HepG2 (cell line): ENCODE data around the gene PKM. TPM values are rescaled to one million over a fixed set of nuclear protein-coding genes. Genes with fewer than 3 reads are reported as not detected.

Experiments used
- BRCA1 ChIP-seq: sonication (generic); formaldehyde crosslinking; IDR thresholded peaks from 2 replicates; pipeline ENCODE4 v1.4.0; 2020; ENCODE audit warnings: missing genetic modification reagents
- ELF3 ChIP-seq: IDR thresholded peaks from 2 replicates; pipeline ENCODE4 v1.6.1; 2016; ENCODE audit warnings: missing genetic modification reagents, missing compliant biosample characterization
- FOXK1 ChIP-seq: sonication (generic); formaldehyde crosslinking; IDR thresholded peaks from 2 replicates; pipeline ENCODE4 v1.4.0; 2020; ENCODE audit warnings: low read depth, missing genetic modification reagents, borderline replicate concordance
- GLI4 ChIP-seq: sonication (generic); formaldehyde crosslinking; IDR thresholded peaks from 2 replicates; pipeline ENCODE4 v1.5.1; 2020; ENCODE audit warnings: missing genetic modification reagents, mild to moderate bottlenecking, moderate library complexity, borderline replicate concordance
- GLMP ChIP-seq: sonication (generic); formaldehyde crosslinking; IDR thresholded peaks from 2 replicates; pipeline ENCODE4 v1.9.0; 2021; ENCODE audit warnings: missing genetic modification reagents, mild to moderate bottlenecking, borderline replicate concordance
- HOXA9 ChIP-seq: sonication (generic); formaldehyde crosslinking; IDR thresholded peaks from 2 replicates; pipeline ENCODE4 v1.8.1; 2022; ENCODE audit warnings: missing genetic modification reagents, mild to moderate bottlenecking, moderate library complexity, borderline replicate concordance
- MIER3 ChIP-seq: IDR thresholded peaks from 2 replicates; pipeline ENCODE4 v1.6.1; 2016; ENCODE audit warnings: missing compliant biosample characterization, borderline replicate concordance
- NFE2L1 ChIP-seq: sonication (generic); formaldehyde crosslinking; IDR thresholded peaks from 2 replicates; pipeline ENCODE4 v1.4.0; 2020; ENCODE audit warnings: missing genetic modification reagents, mild to moderate bottlenecking, borderline replicate concordance
- NFIC ChIP-seq: IDR thresholded peaks from 2 replicates; pipeline ENCODE4 v1.6.1; 2012; ENCODE audit warnings: mild to moderate bottlenecking, low read length, inconsistent platforms
- SP1 ChIP-seq, 2 experiments: fragments of 450-650 bp in 1 of 2; sonication (generic) in 1 of 2; formaldehyde crosslinking in 1 of 2; IDR thresholded peaks; 2 replicates each; pipeline versions ENCODE4 v1.4.0 to v1.6.1; 2016 to 2020; ENCODE audit warnings: missing genetic modification reagents in 1 of 2
- TEAD3 ChIP-seq: optimal IDR thresholded peaks from 2 replicates; pipeline ENCODE3; 2016; ENCODE audit warnings: borderline replicate concordance
- THAP11 ChIP-seq: IDR thresholded peaks from 2 replicates; pipeline ENCODE4 v1.6.1; 2016; ENCODE audit warnings: missing biosample characterization, missing genetic modification reagents
- UBTF ChIP-seq: sonication (generic); formaldehyde crosslinking; IDR thresholded peaks from 2 replicates; pipeline ENCODE4 v1.4.0; 2020; ENCODE audit warnings: mild to moderate bottlenecking, missing genetic modification reagents
- ZKSCAN1 ChIP-seq: fragments of 150-350 bp; IDR thresholded peaks from 2 replicates; pipeline ENCODE4 v1.6.1; 2014; ENCODE audit warnings: low read length
- ZNF292 ChIP-seq: sonication (generic); formaldehyde crosslinking; IDR thresholded peaks from 2 replicates; pipeline ENCODE4 v1.8.1; 2022; ENCODE audit warnings: mild to moderate bottlenecking, low read depth, missing genetic modification reagents, borderline replicate concordance
- ZNF362 ChIP-seq: sonication (generic); formaldehyde crosslinking; IDR thresholded peaks from 2 replicates; pipeline ENCODE4 v1.4.0; 2020; ENCODE audit warnings: missing genetic modification reagents, mild to moderate bottlenecking, borderline replicate concordance
- ZNF569 ChIP-seq: sonication (generic); formaldehyde crosslinking; IDR thresholded peaks from 2 replicates; pipeline ENCODE4 v1.5.0; 2020; ENCODE audit warnings: mild to moderate bottlenecking, missing genetic modification reagents, moderate library complexity, borderline replicate concordance
- ZNF598 ChIP-seq: sonication (generic); formaldehyde crosslinking; IDR thresholded peaks from 2 replicates; pipeline ENCODE4 v1.5.1; 2020; ENCODE audit warnings: mild to moderate bottlenecking, missing genetic modification reagents, borderline replicate concordance
- ZNF605 ChIP-seq: sonication (generic); formaldehyde crosslinking; IDR thresholded peaks from 2 replicates; pipeline ENCODE4 v1.8.0; 2022; ENCODE audit warnings: mild to moderate bottlenecking, missing genetic modification reagents
- ZNF629 ChIP-seq: sonication (generic); formaldehyde crosslinking; conservative IDR thresholded peaks from 2 replicates; pipeline ENCODE4 v1.5.0; 2020; ENCODE audit warnings: missing genetic modification reagents
- polyA plus RNA-seq, 8 experiments: library from polyadenylated mRNA; depleted of rRNA in 3 of 8; stranded (reverse) in 7 of 8; unstranded in 1 of 8; fragments of >200 nt; fragmentation: Illumina TruSeq in 4 of 8; extraction: Trizol in 4 of 8; gene quantifications; 2 replicates each; pipeline versions ENCODE4 v1.2.1 to v1.2.3, GENCODE V29; 2011 to 2016; ENCODE audit warnings: low read depth in 4 of 8, missing spikeins in 1 of 8, mixed read lengths in 1 of 8; ENCODE audit not compliant: insufficient read depth in 1 of 8
- total RNA-seq, 5 experiments: library from RNA; depleted of rRNA; stranded (reverse); fragments of >200 nt; fragmentation: Illumina TruSeq; extraction: Trizol; gene quantifications; 2 replicates each; pipeline ENCODE4 v1.2.3, GENCODE V29; 2016; ENCODE audit warnings: low read depth in 1 of 5
- TF ChIP-seq, protein P1 (sequence below): sonication (generic); formaldehyde crosslinking; IDR thresholded peaks from 2 replicates; pipeline ENCODE4 v1.5.1; 2020; ENCODE audit warnings: missing genetic modification reagents, mild to moderate bottlenecking, borderline replicate concordance
- TF ChIP-seq, protein P2 (sequence below): IDR thresholded peaks from 2 replicates; pipeline ENCODE4 v1.6.1; 2016

PKM gene
- total and polyA plus RNA-seq, 2 of the 13 experiments (the other 11 are each of a cell fraction or from before 2014, with no cell fraction given) = 488 to 780 TPM

DNA sequence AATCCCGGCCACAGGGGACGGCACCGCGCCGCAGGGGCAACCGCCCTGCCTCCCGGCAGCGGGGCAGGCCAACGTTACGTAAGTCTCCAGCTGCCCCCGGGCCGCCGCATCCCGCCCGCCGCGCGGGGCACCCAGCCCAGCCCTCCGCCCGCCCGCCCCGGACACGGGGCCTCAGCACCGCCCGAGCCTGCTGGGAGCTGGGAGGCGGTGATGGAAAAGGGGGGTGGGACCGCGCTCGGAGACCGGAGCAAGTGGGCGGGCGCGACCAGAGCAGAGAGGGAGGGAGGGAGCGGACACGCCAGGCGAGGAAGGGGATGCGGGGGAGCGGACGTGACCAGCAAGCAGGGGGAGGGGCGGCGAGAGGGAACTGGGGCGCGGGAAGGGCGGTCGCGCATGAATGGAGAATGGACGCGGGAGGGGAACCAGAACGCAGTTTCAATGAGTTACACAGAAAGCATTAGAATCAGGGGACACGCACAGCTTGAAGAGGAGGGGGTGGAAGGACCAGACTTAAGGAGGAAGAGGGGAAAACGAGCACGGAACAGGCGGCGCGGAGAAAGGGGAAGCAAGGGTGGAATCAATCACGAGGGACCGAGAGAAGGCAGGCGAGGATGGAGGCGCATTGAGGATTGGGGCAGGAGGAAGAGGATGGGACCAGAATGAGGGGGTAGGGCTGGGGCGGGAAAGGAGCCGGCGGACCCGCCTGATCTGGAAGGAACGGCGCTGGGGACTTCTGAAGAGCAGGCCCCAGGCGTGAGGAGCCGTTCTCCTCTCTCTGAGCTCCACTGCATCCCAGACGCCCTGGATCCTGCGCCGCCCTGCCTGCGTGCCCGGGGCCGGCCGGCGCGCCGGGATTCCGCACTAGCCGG, 559 bp downstream of the PKM start (continued):
- TF ChIP-seq, protein P1, sequence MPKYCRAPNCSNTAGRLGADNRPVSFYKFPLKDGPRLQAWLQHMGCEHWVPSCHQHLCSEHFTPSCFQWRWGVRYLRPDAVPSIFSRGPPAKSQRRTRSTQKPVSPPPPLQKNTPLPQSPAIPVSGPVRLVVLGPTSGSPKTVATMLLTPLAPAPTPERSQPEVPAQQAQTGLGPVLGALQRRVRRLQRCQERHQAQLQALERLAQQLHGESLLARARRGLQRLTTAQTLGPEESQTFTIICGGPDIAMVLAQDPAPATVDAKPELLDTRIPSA (CRISPR knock-in tag) = no peak
- TF ChIP-seq HOXA9 (CRISPR knock-in tag) (0 out of 2 replicates have a peak, but pooled peaks have one; percentile 2), UBTF (CRISPR knock-in tag) (peak; percentile 83), NFIC (no peak), GLMP (CRISPR knock-in tag) (no peak), SP1 (IDR thresholded peaks at IDR 0.05) (no peak), SP1 (CRISPR knock-in tag; IDR thresholded peaks at IDR 0.05) (peak; percentile 53; the same call in 1 of the 2 replicates), ZNF569 (no peak), ZNF598 (peak; percentile 60; the same call in 1 of the 2 replicates), THAP11 (CRISPR knock-in tag) (peak; percentile 26; the same call in 1 of the 2 replicates), ZNF362 (CRISPR knock-in tag) (no peak), ZKSCAN1 (no peak), ZNF292 (CRISPR knock-in tag) (no peak), TEAD3 (CRISPR knock-in tag) (no peak), BRCA1 (CRISPR knock-in tag) (no peak), ZNF605 (no peak), ELF3 (CRISPR knock-in tag) (peak; percentile 49), FOXK1 (CRISPR knock-in tag) (no peak), GLI4 (no peak), ZNF629 (no peak), NFE2L1 (CRISPR knock-in tag) (no peak), MIER3 (CRISPR knock-in tag) (no peak)
- TF ChIP-seq, protein P2, sequence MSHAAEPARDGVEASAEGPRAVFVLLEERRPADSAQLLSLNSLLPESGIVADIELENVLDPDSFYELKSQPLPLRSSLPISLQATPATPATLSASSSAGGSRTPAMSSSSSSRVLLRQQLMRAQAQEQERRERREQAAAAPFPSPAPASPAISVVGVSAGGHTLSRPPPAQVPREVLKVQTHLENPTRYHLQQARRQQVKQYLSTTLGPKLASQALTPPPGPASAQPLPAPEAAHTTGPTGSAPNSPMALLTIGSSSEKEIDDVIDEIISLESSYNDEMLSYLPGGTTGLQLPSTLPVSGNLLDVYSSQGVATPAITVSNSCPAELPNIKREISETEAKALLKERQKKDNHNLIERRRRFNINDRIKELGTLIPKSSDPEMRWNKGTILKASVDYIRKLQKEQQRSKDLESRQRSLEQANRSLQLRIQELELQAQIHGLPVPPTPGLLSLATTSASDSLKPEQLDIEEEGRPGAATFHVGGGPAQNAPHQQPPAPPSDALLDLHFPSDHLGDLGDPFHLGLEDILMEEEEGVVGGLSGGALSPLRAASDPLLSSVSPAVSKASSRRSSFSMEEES (CRISPR knock-in tag) = no peak
